ENCODE measurements around the gene LDHD. TPM values are rescaled to one million over a fixed set of nuclear protein-coding genes. Genes with fewer than 3 reads are reported as not detected.

LDHD gene
- polyA plus RNA-seq, 2 of the 4 experiments (the other 2 are of a cell fraction) = 0.79 to 1.1 TPM

DNA sequence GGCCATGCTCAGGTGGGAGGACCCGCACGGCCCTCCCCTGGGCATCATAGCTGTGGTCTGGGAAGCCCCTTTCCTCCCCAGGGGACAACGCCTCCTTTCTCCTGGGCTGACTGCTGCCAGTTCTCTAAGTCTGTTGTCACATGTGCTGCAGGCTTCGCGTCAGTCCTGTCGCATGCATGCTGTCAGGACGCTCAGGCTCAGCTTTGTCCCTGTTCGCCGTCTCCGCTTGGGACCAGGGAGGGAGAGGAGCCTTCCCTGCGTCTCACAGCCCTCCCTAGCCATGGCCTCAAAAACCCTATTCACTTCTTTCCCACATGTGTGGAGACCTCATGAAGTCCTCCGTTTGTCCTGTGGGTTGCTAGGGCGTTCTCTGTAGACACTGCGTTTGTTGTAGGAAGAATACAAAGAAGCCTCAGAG, 21.4 kb downstream of the LDHD start (continued):
- TF ChIP-seq, protein P1, sequence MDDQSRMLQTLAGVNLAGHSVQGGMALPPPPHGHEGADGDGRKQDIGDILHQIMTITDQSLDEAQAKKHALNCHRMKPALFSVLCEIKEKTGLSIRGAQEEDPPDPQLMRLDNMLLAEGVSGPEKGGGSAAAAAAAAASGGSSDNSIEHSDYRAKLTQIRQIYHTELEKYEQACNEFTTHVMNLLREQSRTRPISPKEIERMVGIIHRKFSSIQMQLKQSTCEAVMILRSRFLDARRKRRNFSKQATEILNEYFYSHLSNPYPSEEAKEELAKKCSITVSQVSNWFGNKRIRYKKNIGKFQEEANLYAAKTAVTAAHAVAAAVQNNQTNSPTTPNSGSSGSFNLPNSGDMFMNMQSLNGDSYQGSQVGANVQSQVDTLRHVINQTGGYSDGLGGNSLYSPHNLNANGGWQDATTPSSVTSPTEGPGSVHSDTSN (IDR thresholded peaks at IDR 0.05) = no peak
- TF ChIP-seq CEBPB (IDR thresholded peaks at IDR 0.05) (no peak), NPAS2 (CRISPR knock-in tag; IDR thresholded peaks at IDR 0.05; ENCODE audit: borderline replicate concordance) (no peak), MAZ (IDR thresholded peaks at IDR 0.05; ENCODE audit: borderline replicate concordance, low read depth, low read length) (no peak), HOXB13 (CRISPR knock-in tag; IDR thresholded peaks at IDR 0.05; ENCODE audit: low read depth) (no peak), RARB (CRISPR knock-in tag; IDR thresholded peaks at IDR 0.05) (no peak), NFE2L2 (conservative IDR thresholded peaks at IDR 0.05; ENCODE audit: low read length) (no peak), PHF8 (IDR thresholded peaks at IDR 0.05; ENCODE audit: borderline replicate concordance, low read depth) (no peak)
- TF ChIP-seq, protein P2, sequence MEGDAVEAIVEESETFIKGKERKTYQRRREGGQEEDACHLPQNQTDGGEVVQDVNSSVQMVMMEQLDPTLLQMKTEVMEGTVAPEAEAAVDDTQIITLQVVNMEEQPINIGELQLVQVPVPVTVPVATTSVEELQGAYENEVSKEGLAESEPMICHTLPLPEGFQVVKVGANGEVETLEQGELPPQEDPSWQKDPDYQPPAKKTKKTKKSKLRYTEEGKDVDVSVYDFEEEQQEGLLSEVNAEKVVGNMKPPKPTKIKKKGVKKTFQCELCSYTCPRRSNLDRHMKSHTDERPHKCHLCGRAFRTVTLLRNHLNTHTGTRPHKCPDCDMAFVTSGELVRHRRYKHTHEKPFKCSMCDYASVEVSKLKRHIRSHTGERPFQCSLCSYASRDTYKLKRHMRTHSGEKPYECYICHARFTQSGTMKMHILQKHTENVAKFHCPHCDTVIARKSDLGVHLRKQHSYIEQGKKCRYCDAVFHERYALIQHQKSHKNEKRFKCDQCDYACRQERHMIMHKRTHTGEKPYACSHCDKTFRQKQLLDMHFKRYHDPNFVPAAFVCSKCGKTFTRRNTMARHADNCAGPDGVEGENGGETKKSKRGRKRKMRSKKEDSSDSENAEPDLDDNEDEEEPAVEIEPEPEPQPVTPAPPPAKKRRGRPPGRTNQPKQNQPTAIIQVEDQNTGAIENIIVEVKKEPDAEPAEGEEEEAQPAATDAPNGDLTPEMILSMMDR (IDR thresholded peaks at IDR 0.05) = no peak
- TF ChIP-seq, protein P3, sequence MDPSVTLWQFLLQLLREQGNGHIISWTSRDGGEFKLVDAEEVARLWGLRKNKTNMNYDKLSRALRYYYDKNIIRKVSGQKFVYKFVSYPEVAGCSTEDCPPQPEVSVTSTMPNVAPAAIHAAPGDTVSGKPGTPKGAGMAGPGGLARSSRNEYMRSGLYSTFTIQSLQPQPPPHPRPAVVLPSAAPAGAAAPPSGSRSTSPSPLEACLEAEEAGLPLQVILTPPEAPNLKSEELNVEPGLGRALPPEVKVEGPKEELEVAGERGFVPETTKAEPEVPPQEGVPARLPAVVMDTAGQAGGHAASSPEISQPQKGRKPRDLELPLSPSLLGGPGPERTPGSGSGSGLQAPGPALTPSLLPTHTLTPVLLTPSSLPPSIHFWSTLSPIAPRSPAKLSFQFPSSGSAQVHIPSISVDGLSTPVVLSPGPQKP (IDR thresholded peaks at IDR 0.05; ENCODE audit: low read depth, low read length) = no peak

DNA sequence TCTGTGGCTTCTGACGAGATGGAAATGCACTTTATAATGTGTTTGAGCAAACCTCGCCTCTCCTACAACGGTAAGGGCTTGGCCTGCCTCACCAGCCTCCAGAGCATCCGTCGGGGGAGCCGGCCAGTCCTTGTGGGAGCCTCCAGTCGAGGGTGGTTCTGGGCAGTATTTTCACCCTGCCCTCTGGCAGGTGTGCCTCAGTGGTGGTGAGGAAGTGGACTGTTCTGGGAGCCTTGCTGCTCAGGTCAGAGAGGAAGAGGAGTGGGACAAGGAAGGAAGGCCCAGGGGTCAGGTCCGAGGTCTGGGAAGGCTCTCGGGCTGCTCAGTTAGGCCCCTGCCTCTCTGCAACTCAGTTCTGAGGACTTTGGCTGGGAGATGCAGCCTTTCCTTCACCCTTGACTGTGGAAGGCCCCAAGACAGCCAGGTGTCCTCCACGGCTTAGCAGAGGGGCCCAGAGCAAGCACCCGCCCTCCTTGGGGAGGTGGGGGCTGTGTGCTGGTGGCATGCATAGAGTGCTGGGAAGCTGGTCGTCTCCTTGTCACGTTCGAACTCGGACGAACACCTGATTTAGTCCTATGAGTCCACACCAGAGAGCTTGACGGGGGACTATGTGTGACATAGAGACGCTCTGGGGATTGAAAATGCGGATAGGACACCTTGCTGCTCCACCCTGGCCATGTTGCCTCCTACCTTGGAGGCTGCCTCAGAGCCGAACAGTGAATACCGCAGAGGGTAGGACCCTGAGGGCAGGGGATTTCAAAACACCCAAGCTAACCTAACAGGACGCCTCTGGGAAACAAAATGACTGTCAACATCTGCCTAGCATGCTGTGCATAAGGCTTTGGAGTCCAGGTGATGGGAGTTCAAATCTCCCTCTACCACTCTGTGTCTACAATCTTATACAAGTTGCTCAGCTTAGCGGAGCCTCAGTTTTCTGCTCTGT, 22.7 kb downstream of the LDHD start:
- POLR2A ChIA-PET = no interaction called here
- no peak for DNase-seq (ENCODE audit: low read depth in 1 of 2, low spot score in 1 of 2)
- no peak overlapping the region for H3K4me3 ChIP-seq
- 97% methylated on average over 23 of the region's 23 CpGs for WGBS (ENCODE audit: missing lambda C conversion rate)
- no peak for ATAC-seq
- H3K4me2 ChIP-seq = no peak overlapping the region
- no peaks in the 10 kb centered on the region for H3K9me3 ChIP-seq
- peak overlapping the region in 1 of 2 experiments; percentile 38; a peak in 2 of 6 replicates for H3K27ac ChIP-seq
- TF ChIP-seq SREBF2 (IDR thresholded peaks at IDR 0.05) (no peak), JUNB (IDR thresholded peaks at IDR 0.05) (no peak), POLR2A (IDR thresholded peaks at IDR 0.05; ENCODE audit: low read length) (no peak), CHD2 (IDR thresholded peaks at IDR 0.05; ENCODE audit: low read length, partially characterized antibody) (no peak), POLR2AphosphoS2 (conservative IDR thresholded peaks at IDR 0.05; ENCODE audit: low read length) (no peak), RFX5 (IDR thresholded peaks at IDR 0.05) (no peak), PHF8 (IDR thresholded peaks at IDR 0.05; ENCODE audit: borderline replicate concordance, low read depth) (no peak), FOSB (CRISPR knock-in tag; IDR thresholded peaks at IDR 0.05) (no peak)
- TF ChIP-seq, protein P4, sequence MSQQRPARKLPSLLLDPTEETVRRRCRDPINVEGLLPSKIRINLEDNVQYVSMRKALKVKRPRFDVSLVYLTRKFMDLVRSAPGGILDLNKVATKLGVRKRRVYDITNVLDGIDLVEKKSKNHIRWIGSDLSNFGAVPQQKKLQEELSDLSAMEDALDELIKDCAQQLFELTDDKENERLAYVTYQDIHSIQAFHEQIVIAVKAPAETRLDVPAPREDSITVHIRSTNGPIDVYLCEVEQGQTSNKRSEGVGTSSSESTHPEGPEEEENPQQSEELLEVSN (IDR thresholded peaks at IDR 0.05; ENCODE audit: borderline replicate concordance, low read depth) = no peak
- TF ChIP-seq, protein P3 (IDR thresholded peaks at IDR 0.05; ENCODE audit: low read depth, low read length) = no peak
- TF ChIP-seq, protein P5, sequence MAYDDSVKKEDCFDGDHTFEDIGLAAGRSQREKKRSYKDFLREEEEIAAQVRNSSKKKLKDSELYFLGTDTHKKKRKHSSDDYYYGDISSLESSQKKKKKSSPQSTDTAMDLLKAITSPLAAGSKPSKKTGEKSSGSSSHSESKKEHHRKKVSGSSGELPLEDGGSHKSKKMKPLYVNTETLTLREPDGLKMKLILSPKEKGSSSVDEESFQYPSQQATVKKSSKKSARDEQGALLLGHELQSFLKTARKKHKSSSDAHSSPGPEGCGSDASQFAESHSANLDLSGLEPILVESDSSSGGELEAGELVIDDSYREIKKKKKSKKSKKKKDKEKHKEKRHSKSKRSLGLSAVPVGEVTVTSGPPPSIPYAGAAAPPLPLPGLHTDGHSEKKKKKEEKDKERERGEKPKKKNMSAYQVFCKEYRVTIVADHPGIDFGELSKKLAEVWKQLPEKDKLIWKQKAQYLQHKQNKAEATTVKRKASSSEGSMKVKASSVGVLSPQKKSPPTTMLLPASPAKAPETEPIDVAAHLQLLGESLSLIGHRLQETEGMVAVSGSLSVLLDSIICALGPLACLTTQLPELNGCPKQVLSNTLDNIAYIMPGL (CRISPR knock-in tag; IDR thresholded peaks at IDR 0.05; ENCODE audit: borderline replicate concordance) = no peak
- no peak for FAIRE-seq
- peaks cover 34% of the 10 kb centered on the region for H3K4me1 ChIP-seq
- CTCF ChIA-PET = interaction anchor here (1.3 to 11.3 kb wide), 2 partner anchors 18 to 95 kb away, joined by 4 to 69 read pairs; partner anchors contain the start of gene ZNRF1
